ENCODE data around the gene FAM240A.
"Not testable (repeated sequence)": the region's sequence is repeated elsewhere in the genome, so short reads cannot be mapped to it uniquely, and the experiment has no call there.

FAM240A gene

GRCh38 chr3:46586738-46587246, 25.5 kb upstream of the FAM240A start:
- no peak for DNase-seq (ENCODE audit: low read depth)

DNA sequence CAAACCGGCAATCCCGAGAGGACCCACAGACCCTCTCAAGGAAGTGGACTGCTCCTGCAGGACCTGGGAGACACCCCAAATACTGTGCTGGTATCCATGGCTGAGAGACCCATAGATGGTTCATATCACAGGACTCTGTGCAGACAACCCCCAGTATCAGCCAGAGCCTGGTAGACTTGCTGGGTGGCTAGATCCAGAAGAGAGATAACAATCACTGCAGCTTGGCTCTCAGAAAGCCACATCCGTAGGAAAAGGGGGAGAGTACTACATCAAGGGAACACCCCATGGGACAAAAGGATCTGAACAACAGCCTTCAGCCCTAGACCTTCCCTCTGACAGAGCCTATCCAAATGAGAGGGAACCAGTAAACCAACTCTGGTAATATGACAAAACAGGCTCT, 25.1 kb upstream of the FAM240A start:
- DNase-seq (ENCODE audit: low read depth) = not testable (repeated sequence)

- no peak for DNase-seq (ENCODE audit: low read depth)
These were observed 19.0 kb upstream of the FAM240A start for GRCh38 chr3:46593274-46593862.

- no peak for DNase-seq (ENCODE audit: low read depth)
These were observed 18.3 kb upstream of the FAM240A start for GRCh38 chr3:46593979-46594378.

DNA sequence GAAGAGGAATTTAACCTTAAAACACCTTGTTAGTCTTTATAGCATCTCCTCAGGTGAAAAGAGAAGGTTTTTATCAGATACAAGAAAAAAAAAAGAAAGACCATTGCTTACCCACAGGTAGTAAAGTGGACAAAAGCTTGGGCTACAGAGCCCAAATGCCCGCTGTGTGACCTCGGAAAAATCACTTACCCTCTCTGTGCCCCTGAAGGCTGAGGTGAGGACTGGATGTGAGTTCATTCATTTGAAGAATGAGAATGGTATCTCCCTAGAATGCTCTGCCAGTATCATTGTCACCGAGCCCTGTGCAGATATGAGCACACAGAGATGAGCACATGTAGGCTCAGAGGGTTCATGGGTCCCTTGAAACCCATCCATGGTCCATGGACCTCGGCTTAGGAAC, 17.6 kb upstream of the FAM240A start:
- DNase-seq (ENCODE audit: low read depth) = no peak

GRCh38 chr3:46595819-46596314, 16.5 kb upstream of the FAM240A start:
- DNase-seq (ENCODE audit: low read depth) = no peak

GRCh38 chr3:46599590-46599989, 12.7 kb upstream of the FAM240A start:
- DNase-seq (ENCODE audit: low read depth) = no peak

DNA sequence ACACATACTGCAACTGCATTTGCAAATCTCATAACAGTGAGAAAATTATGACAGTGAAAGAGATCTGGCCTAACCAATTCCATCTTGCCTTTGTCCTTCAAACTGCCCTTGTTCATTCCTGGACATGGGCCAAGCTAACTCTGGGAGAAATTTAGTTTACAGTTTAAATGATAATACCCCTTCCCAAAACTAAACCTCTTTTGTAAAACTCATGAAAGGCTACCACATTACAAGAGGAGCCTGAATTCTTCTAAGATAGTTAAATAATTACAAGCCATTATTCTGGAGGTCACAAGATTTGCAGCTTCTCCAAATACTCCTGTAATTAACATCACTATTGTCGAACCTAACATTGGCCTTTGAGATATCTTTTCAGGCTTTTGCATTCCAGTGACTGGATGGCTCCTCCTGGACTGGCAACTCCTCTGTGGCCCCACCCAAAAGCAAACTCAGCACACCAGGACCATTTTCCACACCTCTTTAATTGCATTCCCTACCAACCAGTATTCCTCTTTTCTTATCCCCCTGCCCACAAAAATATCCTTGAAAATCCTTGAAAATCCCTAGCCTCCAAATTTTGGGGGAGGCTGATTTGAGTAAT, 8.8 kb upstream of the FAM240A start:
- DNase-seq (ENCODE audit: low read depth) = no peak

DNA sequence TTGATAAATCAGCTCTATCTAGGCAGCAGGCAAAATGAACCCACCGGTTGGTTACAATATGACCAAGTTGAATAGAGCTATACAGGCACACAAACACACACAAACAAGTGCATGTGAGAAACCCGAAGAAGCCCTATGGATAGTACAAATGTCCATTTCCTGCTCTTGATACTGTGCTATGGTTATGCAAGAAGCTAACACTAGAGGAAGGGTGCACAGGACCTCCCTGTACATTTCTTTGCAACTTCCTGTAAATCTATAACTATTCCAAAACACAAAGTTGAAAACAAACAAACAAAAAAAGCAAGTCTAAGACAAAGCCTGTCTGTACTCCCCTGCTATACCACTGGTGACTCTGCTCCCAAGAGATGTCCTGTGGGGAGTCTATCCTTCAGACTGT, 8.2 kb upstream of the FAM240A start:
- DNase-seq (ENCODE audit: low read depth) = no peak

GRCh38 chr3:46607603-46608028, 4.7 kb upstream of the FAM240A start:
- DNase-seq (ENCODE audit: low read depth) = no peak

DNA sequence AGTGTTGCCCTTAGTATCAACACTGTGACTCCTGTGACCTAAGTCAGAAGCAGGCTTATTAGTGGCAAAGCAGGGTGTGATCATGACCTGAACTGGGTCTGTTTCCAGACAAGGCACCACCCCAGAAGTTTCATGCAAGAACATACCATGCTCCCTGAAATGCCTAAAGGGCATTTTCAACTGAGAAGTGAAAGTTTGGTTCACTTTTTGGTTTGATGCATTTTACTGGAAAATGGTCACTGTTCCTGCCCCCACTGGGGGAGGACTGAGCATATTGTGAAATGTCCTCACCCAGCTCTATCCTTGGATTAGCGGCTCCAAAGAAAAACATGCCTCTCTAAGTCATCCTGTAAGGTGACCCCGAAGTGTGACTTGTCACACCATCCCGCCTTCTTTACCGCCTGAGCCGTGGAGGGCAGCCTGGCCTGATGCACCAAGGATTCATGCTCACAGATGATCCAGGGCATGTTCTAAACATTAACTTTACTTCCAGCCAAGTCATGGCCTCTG, 3.1 kb upstream of the FAM240A start:
- DNase-seq (ENCODE audit: low read depth) = no peak

DNA sequence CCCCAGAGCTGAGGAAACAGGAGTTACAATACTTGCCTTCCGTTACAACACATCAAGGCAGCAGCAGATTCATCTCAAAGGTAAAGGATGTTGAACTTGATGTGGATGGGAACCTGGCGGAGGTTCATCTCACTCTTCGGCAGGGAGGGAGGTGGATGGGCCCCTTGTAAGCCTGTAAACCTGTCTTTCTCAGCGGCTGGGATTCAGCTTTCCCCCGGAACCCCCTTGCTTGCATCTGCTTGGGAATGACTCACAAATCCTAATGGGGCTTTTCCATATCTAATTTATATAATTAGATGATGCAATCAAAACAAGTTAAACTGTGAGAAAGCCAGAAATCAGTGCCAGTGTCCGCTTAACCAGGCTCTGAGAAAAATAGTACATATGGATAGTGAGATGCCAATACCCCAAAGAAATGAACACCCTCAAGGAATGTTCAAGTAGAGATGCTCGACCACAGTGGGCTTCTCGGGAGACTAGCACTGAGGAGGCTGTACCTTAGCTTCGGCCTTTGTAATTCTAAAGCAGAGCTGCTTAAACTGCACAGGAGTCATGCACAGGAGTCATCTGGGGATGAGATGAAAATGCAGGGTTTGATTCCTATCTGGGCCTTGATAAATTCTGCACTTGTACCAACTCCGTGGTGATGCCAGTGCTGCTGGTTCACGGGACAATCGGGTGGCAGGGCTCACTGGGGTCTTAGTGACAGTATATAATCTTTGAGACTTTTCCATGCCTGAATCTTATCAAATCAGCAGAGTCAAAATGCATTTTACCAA, 2.2 kb upstream of the FAM240A start:
- no peak for DNase-seq (ENCODE audit: low read depth)

GRCh38 chr3:46613313-46614005, 1.1 kb downstream of the FAM240A start:
- DNase-seq (ENCODE audit: low read depth) = no peak

- DNase-seq (ENCODE audit: low read depth) = no peak
These were observed 2.1 kb downstream of the FAM240A start for GRCh38 chr3:46614431-46614830.

GRCh38 chr3:46615050-46615775, 2.9 kb downstream of the FAM240A start:
- no peak for DNase-seq (ENCODE audit: low read depth)

GRCh38 chr3:46615976-46616375, 3.7 kb downstream of the FAM240A start:
- no peak for DNase-seq (ENCODE audit: low read depth)

- DNase-seq (ENCODE audit: low read depth) = no peak
These were observed 5.6 kb downstream of the FAM240A start for GRCh38 chr3:46617941-46618340.

DNA sequence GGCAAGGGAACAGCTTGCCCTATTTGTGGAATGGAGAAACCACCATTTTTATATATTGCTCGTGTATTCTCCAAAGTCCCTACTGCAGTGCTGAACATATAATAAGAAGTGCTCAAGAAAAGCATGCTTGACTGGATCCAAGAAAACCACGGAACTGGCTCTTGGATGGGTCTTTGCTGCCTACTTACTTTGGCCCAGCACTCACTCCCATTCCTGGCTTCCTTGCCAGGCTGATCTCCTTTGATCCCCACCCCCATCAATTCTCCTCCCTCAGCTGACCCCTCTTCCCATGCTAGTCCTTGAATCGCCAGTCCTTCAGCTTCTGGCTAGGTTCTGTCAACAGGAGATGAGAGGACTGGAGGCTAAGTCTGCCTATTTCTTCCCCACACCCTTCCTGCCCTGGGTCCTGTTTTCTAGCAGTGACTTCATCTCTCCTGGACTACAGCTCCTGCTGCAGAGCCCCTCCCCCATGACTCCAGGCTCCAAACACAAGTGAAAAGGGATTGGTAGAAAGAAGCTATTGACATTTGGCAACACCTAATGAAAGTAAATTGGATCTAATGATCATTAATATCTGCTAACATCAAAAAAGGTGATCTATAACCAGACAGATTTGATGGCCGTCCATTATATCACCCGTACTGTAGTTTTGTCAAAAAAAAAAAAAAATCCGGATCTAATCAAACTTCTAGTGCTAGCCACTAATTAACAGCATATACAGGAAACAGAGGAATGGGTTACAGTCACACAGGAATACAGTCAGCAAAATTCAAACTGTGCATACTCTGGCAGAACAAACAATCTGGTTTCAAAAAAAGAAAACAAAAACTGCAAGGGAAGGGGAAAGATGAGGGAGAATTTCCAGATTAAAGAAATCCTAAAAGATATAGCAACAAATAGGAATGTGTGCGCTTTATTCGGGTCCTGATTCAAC, 7.8 kb downstream of the FAM240A start:
- no peak for DNase-seq (ENCODE audit: low read depth)

DNA sequence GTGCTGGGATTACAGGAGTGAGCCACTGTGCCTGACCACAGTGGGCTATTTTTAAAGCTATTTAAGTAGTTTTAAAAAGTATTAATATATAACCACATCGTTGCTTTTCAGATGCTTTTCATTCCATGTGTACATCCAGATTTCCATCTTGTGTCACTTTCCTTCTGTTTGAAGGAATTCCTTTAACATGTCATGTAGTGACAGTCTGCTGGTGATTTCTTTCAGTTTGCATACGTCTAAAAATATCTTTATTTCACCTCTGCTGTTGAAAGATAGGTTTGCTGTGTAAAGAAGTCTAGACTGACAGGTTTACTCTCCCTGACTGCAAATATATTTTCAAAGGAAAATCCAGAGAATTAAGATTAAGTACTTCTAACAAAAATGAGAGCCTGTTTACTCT, 12.2 kb downstream of the FAM240A start:
- no peak for DNase-seq (ENCODE audit: low read depth)

- DNase-seq (ENCODE audit: low read depth) = no peak
These were observed 12.7 kb downstream of the FAM240A start for GRCh38 chr3:46624975-46625490.

Measured in stimulated activated CD8-positive, alpha-beta memory T cell treated with anti-CD3 and anti-CD28 coated beads, Interleukin-12 subunit alpha, Interleukin-12 subunit beta, amount 100 ng/mL, for 4 hours (primary cell).